Activated CD4-positive, alpha-beta T cell treated with anti-CD3 and anti-CD28 coated beads for 24 hours (primary cell): ENCODE data around the gene PLCG1.
A peak's percentile ranks its signal among the peaks of the same experiment; 100 is the strongest.
"Not testable (repeated sequence)": the region's sequence is repeated elsewhere in the genome, so short reads cannot be mapped to it uniquely, and the experiment has no call there.

Experiments used
- DNase-seq, 2 donors: peaks; one replicate each; pipeline ENCODE4 v3.0.0-alpha.2; 2020; ENCODE audit warnings: low read depth in 2 of 2

Gene PLCG1

GRCh38 chr20:41136680-41137613 is at the start of gene PLCG1:
PLCG1 (plus strand) TSS chr20:41137543; CDS start chr20:41137642, 99 bp downstream.
- DNase-seq = peak; percentile 79 to 82

- DNase-seq = no peak
Observed at GRCh38 chr20:41087777-41088176, 49.6 kb upstream of the PLCG1 start.

- no peak for DNase-seq
Observed at GRCh38 chr20:41089555-41089954, 47.8 kb upstream of the PLCG1 start.

GRCh38 chr20:41091927-41092326 is 45.4 kb upstream of the PLCG1 start:
- no peak for DNase-seq

GRCh38 chr20:41094353-41095055 is 42.8 kb upstream of the PLCG1 start:
- no peak for DNase-seq

GRCh38 chr20:41095110-41095969 is 42.0 kb upstream of the PLCG1 start:
- peak; percentile 17 to 18 for DNase-seq

GRCh38 chr20:41098703-41099250 is 38.6 kb upstream of the PLCG1 start:
- no peak for DNase-seq

GRCh38 chr20:41100001-41100480 is 37.3 kb upstream of the PLCG1 start:
- DNase-seq = no peak

GRCh38 chr20:41101660-41102059 is 35.7 kb upstream of the PLCG1 start:
- DNase-seq = no peak

GRCh38 chr20:41108531-41108930 is 28.8 kb upstream of the PLCG1 start:
- DNase-seq = no peak

GRCh38 chr20:41110012-41110411 is 27.3 kb upstream of the PLCG1 start:
- DNase-seq = no peak

GRCh38 chr20:41110930-41111577 is 26.3 kb upstream of the PLCG1 start:
- DNase-seq = no peak

GRCh38 chr20:41111578-41111951 is 25.8 kb upstream of the PLCG1 start:
- no peak for DNase-seq

- DNase-seq = no peak
Observed at GRCh38 chr20:41116282-41116956, 20.9 kb upstream of the PLCG1 start.

GRCh38 chr20:41118159-41118558 is 19.2 kb upstream of the PLCG1 start:
- DNase-seq = not testable (repeated sequence)

GRCh38 chr20:41118632-41119031 is 18.7 kb upstream of the PLCG1 start:
- DNase-seq = no peak

- DNase-seq = no peak
Observed at GRCh38 chr20:41119614-41120561, 17.5 kb upstream of the PLCG1 start.

- no peak for DNase-seq
Observed at GRCh38 chr20:41121399-41121798, 15.9 kb upstream of the PLCG1 start.

GRCh38 chr20:41123631-41124030 is 13.7 kb upstream of the PLCG1 start:
- DNase-seq = no peak
